Neural progenitor cell (in vitro differentiated cells): ENCODE measurements around the gene PLXNB2. TPM values are rescaled to one million over a fixed set of nuclear protein-coding genes. Genes with fewer than 3 reads are reported as not detected.

ENCODE experiments used
- DNase-seq: peaks from one replicate; pipeline ENCODE4 v3.0.0-alpha.2; 2016; ENCODE audit warnings: low spot score
- H2AFZ ChIP-seq: fragments of 200-600 bp; sonication (generic); replicated peaks from 2 replicates; pipeline ENCODE4 v1.6.1; 2016; ENCODE audit warnings: antibody characterized with exemption
- H3F3A ChIP-seq: fragments of 200-600 bp; sonication (generic); 2 replicates; pipeline ENCODE4 v1.6.1; 2016; ENCODE audit warnings: antibody characterized with exemption, low read depth
- H3K27ac ChIP-seq: fragments of 200-600 bp; sonication (generic); 2 replicates; pipeline ENCODE4 v1.5.1; 2016; ENCODE audit warnings: mild to moderate bottlenecking
- H3K27me3 ChIP-seq: fragments of 200-600 bp; sonication (generic); 2 replicates; pipeline ENCODE4 v1.6.1; 2016; ENCODE audit warnings: mild to moderate bottlenecking, moderate library complexity
- H3K36me3 ChIP-seq: fragments of 200-600 bp; sonication (generic); 2 replicates; pipeline ENCODE4 v1.5.1; 2016
- H3K4me1 ChIP-seq: fragments of 200-600 bp; sonication (generic); 2 replicates; pipeline ENCODE4 v1.6.1; 2016; ENCODE audit warnings: mixed run types
- H3K4me2 ChIP-seq: fragments of 200-600 bp; sonication (generic); 2 replicates; pipeline ENCODE4 v1.6.1; 2016
- H3K4me3 ChIP-seq: fragments of 200-600 bp; sonication (generic); 2 replicates; pipeline ENCODE4 v1.5.1; 2016
- H3K79me2 ChIP-seq: fragments of 200-600 bp; sonication (generic); 2 replicates; pipeline ENCODE4 v1.6.1; 2016; ENCODE audit warnings: low read depth
- H3K9ac ChIP-seq: fragments of 200-600 bp; sonication (generic); 2 replicates; pipeline ENCODE4 v1.6.1; 2016
- H3K9me3 ChIP-seq: fragments of 200-600 bp; sonication (generic); 2 replicates; pipeline ENCODE4 v1.5.1; 2016; ENCODE audit warnings: low read depth
- H4K20me1 ChIP-seq: fragments of 200-600 bp; sonication (generic); 2 replicates; pipeline ENCODE4 v1.6.1; 2016; ENCODE audit warnings: low read depth
- H3K27ac Mint-ChIP-seq: 3 replicates; pipeline ENCODE4 v1.8.0; 2021; ENCODE audit warnings: mixed read lengths
- H3K27me3 Mint-ChIP-seq: 2 replicates; pipeline ENCODE4 v1.8.0; 2022; ENCODE audit warnings: low read depth, mild to moderate bottlenecking, inconsistent platforms, moderate library complexity, mixed read lengths; ENCODE audit not compliant: insufficient read depth
- H3K36me3 Mint-ChIP-seq: 3 replicates; pipeline ENCODE4 v1.8.0; 2021; ENCODE audit warnings: mixed read lengths
- H3K4me1 Mint-ChIP-seq: 3 replicates; pipeline ENCODE4 v1.8.0; 2021; ENCODE audit warnings: mixed read lengths
- H3K4me3 Mint-ChIP-seq: 3 replicates; pipeline ENCODE4 v1.8.0; 2021; ENCODE audit warnings: mild to moderate bottlenecking, moderate library complexity, mixed read lengths
- H3K9me3 Mint-ChIP-seq: 3 replicates; pipeline ENCODE4 v1.8.0; 2020; ENCODE audit warnings: mixed read lengths
- EZH2 ChIP-seq: fragments of 200-600 bp; sonication (generic); IDR thresholded peaks from 2 replicates; pipeline ENCODE4 v1.6.1; 2017; ENCODE audit warnings: antibody characterized with exemption, mild to moderate bottlenecking, moderate library complexity
- EZH2phosphoT487 ChIP-seq: fragments of 200-600 bp; sonication (generic); IDR thresholded peaks from 2 replicates; pipeline ENCODE4 v1.6.1; 2017; ENCODE audit warnings: antibody characterized with exemption
- total RNA-seq: library from RNA; depleted of rRNA; stranded (reverse); fragments of >200 nt; gene quantifications from 2 replicates; pipeline ENCODE4 v1.2.3, GENCODE V29; 2015; ENCODE audit warnings: low replicate concordance
- TF ChIP-seq, protein P1 (sequence below): fragments of 200-600 bp; sonication (generic); IDR thresholded peaks from 2 replicates; pipeline ENCODE4 v1.5.1; 2017; ENCODE audit warnings: antibody characterized with exemption, mild to moderate bottlenecking

The PLXNB2 gene
- total RNA-seq, 1 donor from 2014 or later: 32.4 TPM

DNA sequence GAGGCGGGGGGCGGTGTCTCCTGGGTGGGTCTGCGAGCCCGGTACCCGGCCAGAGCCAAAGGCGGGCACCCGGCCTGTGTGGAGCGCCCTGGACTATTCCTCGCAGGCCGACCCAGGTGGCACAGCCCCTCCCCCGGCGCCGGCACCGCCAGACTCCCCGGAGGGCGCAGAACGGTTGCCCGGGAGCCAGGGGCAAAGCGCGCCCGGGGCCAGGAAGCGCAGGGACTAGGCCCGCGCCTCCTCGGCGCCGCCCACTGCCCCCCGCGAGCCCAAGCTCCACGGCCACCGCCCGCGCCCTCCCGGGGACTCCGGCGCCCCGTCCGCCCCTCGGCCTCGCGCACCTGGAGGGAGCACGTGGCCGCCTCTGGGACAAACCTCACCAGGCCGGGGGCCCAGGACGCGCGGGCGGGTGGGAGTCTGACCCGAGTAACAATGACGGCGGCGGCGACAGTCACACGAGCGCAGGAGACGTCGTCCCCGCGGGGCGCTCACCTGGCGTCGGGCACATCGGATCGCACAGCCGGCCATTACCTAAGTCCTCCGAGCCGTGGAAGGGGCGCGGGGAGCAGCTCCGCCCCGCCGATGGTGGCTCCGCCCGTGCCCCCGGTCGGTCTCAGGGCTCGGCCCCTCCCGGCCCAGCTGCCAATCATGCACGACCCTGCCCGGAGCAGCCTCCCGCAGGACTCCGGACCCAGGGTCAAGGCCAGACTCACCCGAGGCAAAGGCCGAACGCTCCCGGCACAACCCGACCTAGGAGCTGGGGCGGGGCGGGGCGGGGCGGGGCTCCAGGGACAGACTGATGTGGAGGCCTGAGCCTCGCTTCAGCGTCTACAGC is 7.4 kb downstream of the PLXNB2 start:
- Histone ChIP-seq H3K9me3 (no peaks in the 10 kb centered on the region), H3K27ac (no peak overlapping the region), H3K27me3 (peaks cover 24% of the 10 kb centered on the region), H3K36me3 (no peaks in the 10 kb centered on the region), H3K79me2 (peaks cover 76% of the 10 kb centered on the region), H3K4me1 (peaks cover 30% of the 10 kb centered on the region), H3F3A (peaks cover 6% of the 10 kb centered on the region), H3K4me3 (peak overlapping the region; percentile 53), H4K20me1 (peaks cover 98% of the 10 kb centered on the region), H3K4me2 (peak overlapping the region; percentile 94), H3K9ac (no peak overlapping the region), H2AFZ (no peak overlapping the region)
- Mint-ChIP-seq H3K27me3 (peaks cover 6% of the 10 kb centered on the region), H3K36me3 (peaks cover 2% of the 10 kb centered on the region), H3K4me3 (no peak overlapping the region), H3K9me3 (no peaks in the 10 kb centered on the region), H3K27ac (no peak overlapping the region), H3K4me1 (peaks cover 34% of the 10 kb centered on the region)
- TF ChIP-seq, protein P1, sequence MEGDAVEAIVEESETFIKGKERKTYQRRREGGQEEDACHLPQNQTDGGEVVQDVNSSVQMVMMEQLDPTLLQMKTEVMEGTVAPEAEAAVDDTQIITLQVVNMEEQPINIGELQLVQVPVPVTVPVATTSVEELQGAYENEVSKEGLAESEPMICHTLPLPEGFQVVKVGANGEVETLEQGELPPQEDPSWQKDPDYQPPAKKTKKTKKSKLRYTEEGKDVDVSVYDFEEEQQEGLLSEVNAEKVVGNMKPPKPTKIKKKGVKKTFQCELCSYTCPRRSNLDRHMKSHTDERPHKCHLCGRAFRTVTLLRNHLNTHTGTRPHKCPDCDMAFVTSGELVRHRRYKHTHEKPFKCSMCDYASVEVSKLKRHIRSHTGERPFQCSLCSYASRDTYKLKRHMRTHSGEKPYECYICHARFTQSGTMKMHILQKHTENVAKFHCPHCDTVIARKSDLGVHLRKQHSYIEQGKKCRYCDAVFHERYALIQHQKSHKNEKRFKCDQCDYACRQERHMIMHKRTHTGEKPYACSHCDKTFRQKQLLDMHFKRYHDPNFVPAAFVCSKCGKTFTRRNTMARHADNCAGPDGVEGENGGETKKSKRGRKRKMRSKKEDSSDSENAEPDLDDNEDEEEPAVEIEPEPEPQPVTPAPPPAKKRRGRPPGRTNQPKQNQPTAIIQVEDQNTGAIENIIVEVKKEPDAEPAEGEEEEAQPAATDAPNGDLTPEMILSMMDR: no peak
- peak; percentile 66 for TF ChIP-seq EZH2phosphoT487
- peak; percentile 76 for TF ChIP-seq EZH2
- peak; percentile 67 for DNase-seq

DNA sequence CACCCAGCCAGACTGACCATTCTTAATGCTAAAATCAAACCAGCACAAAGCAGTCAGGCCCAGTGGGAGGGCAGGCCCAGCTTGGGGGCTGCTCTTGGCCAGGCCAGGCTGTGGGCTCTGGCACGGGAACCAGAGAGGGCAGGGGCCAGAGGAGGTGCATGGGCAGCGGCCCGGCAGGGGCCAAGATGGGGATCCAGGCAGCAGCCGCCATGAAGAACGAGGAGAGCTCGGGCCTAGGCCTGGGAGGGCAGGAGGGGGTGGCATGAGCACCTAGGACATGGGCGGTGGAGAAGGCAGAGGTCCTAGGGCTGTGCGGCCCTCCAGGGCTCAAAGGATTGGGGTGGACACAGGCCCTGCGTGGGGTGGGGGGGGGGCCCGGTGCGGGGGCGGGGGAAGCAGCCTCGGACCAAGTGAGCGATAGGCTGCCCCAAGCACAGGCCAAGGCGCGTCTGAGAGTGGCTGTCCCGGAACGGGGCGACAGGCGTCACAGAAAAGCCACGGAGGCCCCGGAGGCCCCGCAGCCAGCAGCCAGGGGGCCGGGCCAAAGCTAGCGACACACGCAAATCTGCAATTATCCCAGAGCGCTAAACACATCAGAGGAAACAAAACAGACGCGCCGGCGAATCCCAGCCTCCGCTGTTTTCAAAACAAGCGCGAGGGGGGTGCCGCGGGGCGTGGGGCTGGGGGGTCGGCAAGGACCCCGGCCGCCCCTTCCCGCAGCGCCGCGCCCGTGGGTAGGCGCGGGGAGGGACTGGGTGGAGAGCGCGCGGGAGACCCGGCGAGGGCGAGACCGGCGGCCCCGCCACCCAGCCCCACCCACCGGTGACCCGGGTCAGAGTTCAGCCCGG is 8.3 kb downstream of the PLXNB2 start:
- Histone ChIP-seq H3K9me3 (no peaks in the 10 kb centered on the region), H3K4me3 (peak overlapping the region; percentile 53), H3K27me3 (peaks cover 24% of the 10 kb centered on the region), H3K36me3 (no peaks in the 10 kb centered on the region), H4K20me1 (peaks cover 98% of the 10 kb centered on the region), H3K4me2 (peak overlapping the region; percentile 94), H3K27ac (no peak overlapping the region), H3F3A (peaks cover 10% of the 10 kb centered on the region), H3K9ac (no peak overlapping the region), H3K4me1 (peaks cover 28% of the 10 kb centered on the region), H2AFZ (no peak overlapping the region), H3K79me2 (peaks cover 75% of the 10 kb centered on the region)
- no peak for TF ChIP-seq EZH2
- TF ChIP-seq, protein P1: no peak
- no peak for TF ChIP-seq EZH2phosphoT487
- Mint-ChIP-seq H3K27ac (no peak overlapping the region), H3K36me3 (peaks cover 2% of the 10 kb centered on the region), H3K27me3 (peaks cover 6% of the 10 kb centered on the region), H3K4me1 (peaks cover 36% of the 10 kb centered on the region), H3K4me3 (peak overlapping the region; percentile 33), H3K9me3 (no peaks in the 10 kb centered on the region)
- DNase-seq: peak; percentile 56

DNA sequence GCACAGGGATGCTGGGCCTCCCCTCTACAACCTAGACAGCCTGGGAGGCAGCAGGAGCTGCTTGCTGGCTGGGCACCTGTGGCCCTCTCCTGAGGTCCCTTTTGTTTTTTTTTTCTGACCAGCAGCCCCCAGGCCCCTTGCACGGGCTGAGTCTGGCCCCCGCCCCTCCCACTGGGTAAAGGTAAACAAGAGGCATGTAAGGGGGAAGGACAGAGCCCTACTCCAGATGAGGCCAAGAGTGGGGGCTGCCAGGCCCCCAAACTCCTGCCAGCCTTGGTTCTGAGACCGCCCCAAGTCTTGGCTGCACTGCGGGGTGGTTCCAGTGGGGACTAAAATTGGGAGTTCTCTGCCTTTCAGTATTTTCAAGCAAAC is 9.2 kb downstream of the PLXNB2 start:
- no peak overlapping the region for H3K9ac ChIP-seq
- peaks cover 98% of the 10 kb centered on the region for H4K20me1 ChIP-seq
- TF ChIP-seq EZH2 (no peak), EZH2phosphoT487 (no peak)
- TF ChIP-seq, protein P1: no peak
- Mint-ChIP-seq H3K36me3 (peaks cover 2% of the 10 kb centered on the region), H3K27ac (no peak overlapping the region), H3K27me3 (peaks cover 6% of the 10 kb centered on the region), H3K4me3 (no peak overlapping the region), H3K4me1 (peaks cover 35% of the 10 kb centered on the region), H3K9me3 (no peaks in the 10 kb centered on the region)
- H3K9me3 ChIP-seq: no peaks in the 10 kb centered on the region
- H2AFZ ChIP-seq: no peak overlapping the region
- H3K4me3 ChIP-seq: no peak overlapping the region
- peaks cover 17% of the 10 kb centered on the region for H3F3A ChIP-seq
- DNase-seq: no peak
- no peak overlapping the region for H3K27ac ChIP-seq
- no peaks in the 10 kb centered on the region for H3K36me3 ChIP-seq
- H3K79me2 ChIP-seq: peaks cover 67% of the 10 kb centered on the region
- no peak overlapping the region for H3K4me2 ChIP-seq
- H3K4me1 ChIP-seq: peaks cover 29% of the 10 kb centered on the region
- peaks cover 24% of the 10 kb centered on the region for H3K27me3 ChIP-seq
